MG63 (cell line): ENCODE results near the gene ZBTB17. TPM values are rescaled to one million over a fixed set of nuclear protein-coding genes. Genes with fewer than 3 reads are reported as not detected.
"Not testable (repeated sequence)": the region's sequence is repeated elsewhere in the genome, so short reads cannot be mapped to it uniquely, and the experiment has no call there.

ENCODE experiments used
- DNase-seq: peaks from one replicate; pipeline ENCODE4 v3.0.0-alpha.2; 2020
- H3K27me3 ChIP-seq: fragments of 250-450 bp; sonication (Bioruptor Pico); 2 replicates; pipeline ENCODE4 v1.5.1; 2020; ENCODE audit warnings: mild to moderate bottlenecking, moderate library complexity
- H3K36me3 ChIP-seq: fragments of 250-450 bp; sonication (Bioruptor Pico); 2 replicates; pipeline ENCODE4 v1.5.1; 2020; ENCODE audit warnings: mild to moderate bottlenecking, moderate library complexity
- H3K4me3 ChIP-seq: fragments of 250-450 bp; sonication (Bioruptor Pico); 2 replicates; pipeline ENCODE4 v1.5.1; 2020; ENCODE audit warnings: mild to moderate bottlenecking, moderate library complexity
- H3K9me3 ChIP-seq: fragments of 250-450 bp; sonication (Bioruptor Pico); 2 replicates; pipeline ENCODE4 v1.5.1; 2020; ENCODE audit warnings: mild to moderate bottlenecking, moderate library complexity
- total RNA-seq: library from RNA; depleted of rRNA; stranded (reverse); fragments of >200 nt; shearing (Covaris generic); gene quantifications from 2 replicates; pipeline ENCODE4 v1.2.3, GENCODE V29; 2014; ENCODE audit warnings: low replicate concordance

ZBTB17 gene
- total RNA-seq, 1 experiment from 2014 or later: 29.1 TPM

DNA sequence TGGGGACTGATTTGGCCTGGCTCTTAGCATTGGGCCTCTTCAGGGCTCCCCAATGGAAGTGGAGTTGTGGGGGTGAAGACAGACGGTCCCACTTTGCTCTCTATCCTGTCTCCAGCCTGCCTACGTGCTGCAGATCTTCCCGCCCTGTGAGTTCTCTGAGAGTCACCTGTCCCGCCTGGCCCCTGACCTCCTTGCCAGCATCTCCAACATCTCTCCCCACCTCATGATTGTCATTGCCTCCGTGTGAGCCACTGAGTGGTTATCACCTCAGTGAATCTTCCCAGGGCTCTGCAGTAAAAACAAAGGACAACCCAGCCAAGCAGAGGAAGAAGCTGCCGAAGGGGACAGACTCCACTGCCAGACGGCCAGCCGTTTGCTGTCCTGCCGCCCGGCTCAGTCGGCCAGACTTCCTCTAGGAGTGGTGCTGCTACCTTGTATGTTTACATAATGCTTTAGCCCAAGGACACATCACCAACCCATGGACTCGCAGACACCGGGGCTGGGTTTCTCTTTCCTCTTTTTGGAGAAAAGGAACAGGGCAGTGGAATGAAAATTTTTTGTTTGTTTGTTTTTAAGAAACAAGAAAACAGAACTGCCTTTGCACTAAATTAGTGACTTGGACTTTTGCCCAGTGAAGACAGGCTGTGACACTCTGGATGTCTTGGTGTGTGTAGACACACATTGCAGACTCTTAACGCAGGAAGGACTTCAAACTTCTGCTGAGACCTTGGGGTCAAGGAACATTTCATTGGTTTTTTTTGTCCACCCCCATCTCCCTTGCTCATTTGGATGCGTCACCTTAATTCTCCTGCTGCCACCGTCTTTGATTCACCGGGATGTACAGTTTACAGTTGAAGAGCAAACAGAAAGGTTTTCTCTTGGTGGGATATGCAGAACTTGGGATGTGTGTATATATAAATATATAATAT is 36.5 kb downstream of the ZBTB17 start:
- peaks cover 48% of the 10 kb centered on the region for H3K36me3 ChIP-seq
- H3K4me3 ChIP-seq: no peak overlapping the region
- DNase-seq: no peak
- no peaks in the 10 kb centered on the region for H3K27me3 ChIP-seq
- H3K9me3 ChIP-seq: no peaks in the 10 kb centered on the region

DNA sequence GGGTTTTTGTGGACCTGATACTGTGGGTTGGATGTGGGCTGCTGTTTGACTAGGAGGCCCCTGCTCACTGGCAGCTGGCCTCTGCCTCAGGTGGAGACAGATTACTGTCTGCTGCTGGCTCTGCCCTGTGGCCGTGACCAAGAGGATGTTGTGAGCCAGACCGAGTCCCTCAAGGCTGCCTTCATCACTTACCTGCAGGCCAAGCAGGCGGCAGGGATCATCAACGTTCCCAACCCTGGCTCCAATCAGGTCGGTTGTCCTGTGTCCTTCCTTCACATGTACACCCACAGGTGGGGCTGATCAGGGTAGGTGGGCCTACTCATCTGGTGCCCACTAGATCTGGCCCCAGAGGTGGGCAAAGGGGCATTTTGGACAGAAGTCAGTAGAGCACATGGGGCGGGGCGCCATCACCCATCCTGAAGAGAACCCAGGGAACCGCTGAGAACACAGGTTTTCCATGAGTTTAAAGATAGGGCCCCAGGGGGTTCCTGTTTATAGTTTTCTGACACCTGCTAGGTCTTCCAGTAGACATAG is 37.2 kb downstream of the ZBTB17 start:
- H3K27me3 ChIP-seq: no peaks in the 10 kb centered on the region
- H3K9me3 ChIP-seq: no peaks in the 10 kb centered on the region
- peaks cover 55% of the 10 kb centered on the region for H3K36me3 ChIP-seq
- H3K4me3 ChIP-seq: no peak overlapping the region
- no peak for DNase-seq

DNA sequence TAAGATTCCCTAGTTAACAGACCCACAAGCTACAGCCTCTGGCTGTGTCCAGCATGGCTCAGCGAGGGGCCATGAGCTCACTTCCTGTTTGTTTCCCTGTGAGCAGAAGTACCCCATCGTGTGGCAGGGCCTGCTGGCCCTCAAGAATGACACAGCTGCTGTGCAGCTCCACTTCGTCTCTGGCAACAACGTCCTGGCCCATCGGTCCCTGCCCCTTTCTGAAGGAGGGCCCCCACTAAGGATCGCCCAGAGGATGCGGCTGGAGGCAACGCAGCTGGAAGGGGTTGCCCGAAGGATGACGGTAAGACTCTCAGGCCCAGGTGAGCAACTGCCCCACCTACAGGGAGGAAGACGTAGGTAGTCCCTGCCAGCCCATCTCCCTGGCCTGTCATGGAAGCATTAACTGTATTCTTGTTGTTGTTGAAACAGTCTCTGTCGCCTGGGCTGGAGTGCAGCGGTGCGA is 38.2 kb downstream of the ZBTB17 start:
- H3K27me3 ChIP-seq: no peaks in the 10 kb centered on the region
- peaks cover 54% of the 10 kb centered on the region for H3K36me3 ChIP-seq
- H3K9me3 ChIP-seq: no peaks in the 10 kb centered on the region
- H3K4me3 ChIP-seq: no peak overlapping the region
- DNase-seq: peak; percentile 55

DNA sequence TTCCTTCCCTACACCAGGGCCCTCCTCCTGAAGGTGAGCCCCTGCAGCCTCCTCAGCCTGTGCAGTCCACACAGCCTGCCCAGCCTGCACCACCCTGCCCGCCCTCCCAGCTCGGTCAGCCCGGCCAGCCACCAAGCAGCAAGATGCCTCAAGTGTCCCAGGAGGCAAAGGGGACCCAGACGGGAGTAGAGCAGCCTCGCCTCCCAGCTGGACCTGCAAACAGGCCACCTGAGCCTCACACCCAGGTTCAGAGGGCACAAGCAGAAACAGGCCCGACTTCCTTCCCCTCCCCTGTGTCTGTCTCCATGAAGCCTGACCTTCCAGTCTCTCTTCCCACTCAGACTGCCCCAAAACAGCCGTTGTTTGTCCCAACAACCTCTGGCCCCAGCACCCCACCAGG is 38.8 kb downstream of the ZBTB17 start:
- no peak overlapping the region for H3K4me3 ChIP-seq
- DNase-seq: no peak
- peaks cover 49% of the 10 kb centered on the region for H3K36me3 ChIP-seq
- no peaks in the 10 kb centered on the region for H3K27me3 ChIP-seq
- H3K9me3 ChIP-seq: no peaks in the 10 kb centered on the region

DNA sequence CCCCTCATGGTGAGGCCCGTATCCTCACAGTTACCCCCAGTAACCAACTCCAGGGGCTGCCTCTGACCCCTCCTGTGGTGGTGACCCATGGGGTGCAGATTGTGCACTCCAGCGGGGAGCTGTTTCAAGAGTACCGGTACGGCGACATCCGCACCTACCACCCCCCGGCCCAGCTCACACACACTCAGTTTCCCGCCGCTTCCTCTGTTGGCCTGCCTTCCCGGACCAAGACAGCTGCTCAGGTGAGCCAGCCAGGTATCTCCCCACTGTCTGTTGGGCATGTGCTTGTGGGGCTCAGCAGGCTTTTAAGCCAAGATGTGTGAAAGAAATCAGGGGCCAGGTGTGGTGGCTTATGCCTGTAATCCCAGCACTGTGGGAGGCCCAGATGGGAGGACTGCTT is 39.9 kb downstream of the ZBTB17 start:
- Histone ChIP-seq H3K4me3 (no peak overlapping the region), H3K27me3 (no peaks in the 10 kb centered on the region), H3K9me3 (no peaks in the 10 kb centered on the region), H3K36me3 (peaks cover 45% of the 10 kb centered on the region)
- no peak for DNase-seq

DNA sequence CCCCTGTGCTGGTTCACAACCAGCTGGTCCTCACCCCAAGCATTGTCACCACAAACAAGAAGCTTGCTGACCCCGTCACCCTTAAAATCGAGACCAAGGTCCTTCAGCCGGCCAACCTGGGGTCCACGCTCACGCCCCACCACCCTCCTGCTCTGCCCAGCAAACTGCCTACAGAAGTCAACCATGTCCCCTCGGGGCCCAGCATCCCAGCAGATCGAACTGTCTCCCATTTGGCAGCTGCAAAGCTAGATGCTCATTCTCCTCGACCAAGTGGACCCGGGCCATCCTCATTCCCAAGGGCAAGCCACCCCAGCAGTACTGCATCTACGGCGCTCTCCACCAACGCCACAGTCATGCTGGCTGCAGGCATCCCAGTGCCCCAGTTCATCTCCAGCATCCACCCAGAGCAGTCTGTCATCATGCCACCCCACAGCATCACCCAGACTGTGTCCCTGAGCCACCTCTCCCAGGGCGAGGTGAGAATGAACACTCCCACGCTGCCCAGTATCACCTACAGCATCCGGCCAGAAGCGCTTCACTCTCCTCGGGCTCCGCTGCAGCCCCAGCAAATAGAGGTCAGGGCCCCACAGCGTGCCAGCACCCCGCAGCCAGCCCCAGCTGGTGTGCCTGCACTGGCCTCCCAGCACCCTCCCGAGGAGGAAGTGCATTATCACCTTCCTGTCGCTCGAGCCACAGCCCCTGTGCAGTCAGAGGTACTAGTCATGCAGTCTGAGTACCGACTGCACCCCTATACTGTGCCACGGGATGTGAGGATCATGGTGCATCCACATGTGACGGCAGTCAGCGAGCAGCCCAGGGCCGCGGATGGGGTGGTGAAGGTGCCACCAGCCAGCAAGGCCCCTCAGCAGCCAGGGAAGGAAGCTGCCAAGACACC is 40.6 kb downstream of the ZBTB17 start:
- DNase-seq: no peak
- no peaks in the 10 kb centered on the region for H3K9me3 ChIP-seq
- H3K36me3 ChIP-seq: peaks cover 45% of the 10 kb centered on the region
- H3K4me3 ChIP-seq: no peak overlapping the region
- no peaks in the 10 kb centered on the region for H3K27me3 ChIP-seq

DNA sequence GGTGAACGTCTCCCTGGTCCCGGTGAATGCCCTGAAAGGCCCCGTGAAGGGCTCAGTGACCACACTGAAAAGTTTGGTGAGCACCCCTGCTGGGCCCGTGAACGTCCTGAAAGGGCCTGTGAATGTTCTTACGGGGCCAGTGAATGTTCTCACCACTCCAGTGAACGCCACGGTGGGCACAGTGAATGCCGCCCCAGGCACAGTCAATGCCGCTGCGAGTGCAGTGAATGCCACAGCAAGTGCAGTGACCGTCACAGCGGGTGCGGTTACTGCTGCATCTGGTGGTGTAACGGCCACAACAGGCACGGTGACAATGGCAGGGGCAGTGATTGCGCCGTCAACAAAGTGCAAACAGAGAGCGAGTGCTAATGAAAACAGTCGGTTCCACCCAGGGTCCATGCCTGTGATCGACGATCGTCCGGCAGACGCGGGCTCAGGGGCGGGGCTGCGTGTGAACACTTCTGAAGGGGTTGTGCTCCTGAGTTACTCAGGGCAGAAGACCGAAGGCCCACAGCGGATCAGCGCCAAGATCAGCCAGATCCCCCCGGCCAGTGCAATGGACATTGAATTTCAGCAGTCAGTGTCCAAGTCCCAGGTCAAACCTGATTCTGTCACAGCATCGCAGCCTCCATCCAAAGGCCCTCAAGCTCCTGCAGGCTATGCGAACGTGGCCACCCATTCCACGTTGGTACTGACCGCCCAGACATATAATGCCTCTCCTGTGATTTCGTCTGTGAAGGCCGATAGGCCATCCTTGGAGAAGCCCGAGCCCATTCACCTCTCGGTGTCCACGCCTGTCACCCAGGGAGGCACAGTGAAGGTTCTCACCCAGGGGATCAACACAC is 41.5 kb downstream of the ZBTB17 start:
- peaks cover 50% of the 10 kb centered on the region for H3K36me3 ChIP-seq
- no peaks in the 10 kb centered on the region for H3K9me3 ChIP-seq
- H3K27me3 ChIP-seq: no peaks in the 10 kb centered on the region
- DNase-seq: no peak
- no peak overlapping the region for H3K4me3 ChIP-seq

DNA sequence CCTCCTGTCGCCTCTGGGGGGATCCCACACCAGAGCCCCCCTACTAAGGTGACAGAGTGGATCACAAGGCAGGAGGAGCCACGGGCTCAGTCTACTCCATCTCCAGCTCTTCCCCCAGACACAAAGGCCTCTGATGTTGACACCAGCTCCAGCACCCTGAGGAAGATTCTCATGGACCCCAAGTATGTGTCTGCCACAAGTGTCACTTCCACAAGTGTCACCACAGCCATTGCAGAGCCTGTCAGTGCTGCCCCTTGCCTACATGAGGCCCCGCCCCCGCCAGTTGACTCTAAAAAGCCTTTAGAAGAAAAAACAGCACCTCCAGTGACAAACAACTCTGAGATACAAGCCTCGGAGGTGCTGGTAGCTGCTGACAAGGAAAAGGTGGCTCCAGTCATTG is 42.2 kb downstream of the ZBTB17 start:
- Histone ChIP-seq H3K36me3 (peaks cover 52% of the 10 kb centered on the region), H3K27me3 (no peaks in the 10 kb centered on the region), H3K9me3 (no peaks in the 10 kb centered on the region), H3K4me3 (no peak overlapping the region)
- DNase-seq: no peak

DNA sequence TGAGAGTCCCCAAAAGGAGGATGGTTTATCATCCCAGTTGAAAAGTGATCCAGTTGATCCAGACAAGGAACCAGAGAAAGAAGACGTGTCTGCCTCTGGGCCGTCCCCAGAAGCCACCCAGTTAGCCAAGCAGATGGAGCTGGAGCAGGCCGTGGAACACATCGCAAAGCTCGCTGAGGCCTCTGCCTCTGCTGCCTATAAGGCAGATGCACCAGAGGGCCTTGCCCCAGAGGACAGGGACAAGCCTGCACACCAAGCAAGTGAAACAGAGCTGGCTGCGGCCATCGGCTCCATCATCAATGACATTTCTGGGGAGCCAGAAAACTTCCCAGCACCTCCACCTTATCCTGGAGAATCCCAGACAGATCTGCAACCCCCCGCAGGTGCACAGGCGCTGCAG is 43.3 kb downstream of the ZBTB17 start:
- no peak for DNase-seq
- Histone ChIP-seq H3K9me3 (no peaks in the 10 kb centered on the region), H3K27me3 (no peaks in the 10 kb centered on the region), H3K36me3 (peaks cover 56% of the 10 kb centered on the region), H3K4me3 (no peak overlapping the region)

DNA sequence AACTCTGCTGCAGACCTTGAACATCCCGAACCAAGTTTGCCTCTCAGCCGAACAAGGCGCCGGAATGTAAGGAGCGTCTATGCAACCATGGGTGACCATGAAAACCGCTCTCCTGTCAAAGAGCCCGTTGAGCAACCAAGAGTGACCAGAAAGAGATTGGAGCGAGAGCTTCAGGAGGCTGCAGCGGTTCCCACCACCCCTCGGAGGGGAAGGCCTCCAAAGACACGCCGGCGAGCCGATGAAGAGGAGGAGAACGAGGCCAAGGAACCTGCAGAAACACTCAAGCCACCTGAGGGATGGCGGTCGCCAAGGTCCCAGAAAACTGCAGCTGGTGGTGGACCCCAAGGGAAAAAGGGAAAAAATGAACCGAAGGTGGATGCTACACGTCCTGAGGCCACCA is 44.0 kb downstream of the ZBTB17 start:
- Histone ChIP-seq H3K27me3 (no peaks in the 10 kb centered on the region), H3K9me3 (no peaks in the 10 kb centered on the region), H3K4me3 (no peak overlapping the region), H3K36me3 (peaks cover 52% of the 10 kb centered on the region)
- no peak for DNase-seq

DNA sequence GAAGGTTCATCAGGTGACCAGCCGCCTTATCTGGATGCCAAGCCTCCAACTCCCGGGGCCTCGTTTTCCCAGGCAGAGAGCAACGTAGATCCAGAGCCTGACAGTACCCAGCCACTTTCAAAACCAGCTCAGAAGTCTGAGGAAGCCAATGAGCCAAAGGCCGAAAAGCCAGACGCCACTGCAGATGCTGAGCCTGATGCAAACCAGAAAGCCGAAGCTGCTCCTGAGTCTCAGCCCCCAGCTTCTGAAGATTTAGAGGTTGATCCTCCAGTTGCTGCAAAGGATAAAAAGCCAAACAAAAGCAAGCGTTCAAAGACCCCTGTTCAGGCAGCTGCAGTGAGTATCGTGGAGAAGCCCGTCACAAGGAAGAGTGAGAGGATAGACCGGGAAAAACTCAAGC is 44.5 kb downstream of the ZBTB17 start:
- no peak overlapping the region for H3K4me3 ChIP-seq
- DNase-seq: no peak
- H3K27me3 ChIP-seq: no peaks in the 10 kb centered on the region
- H3K9me3 ChIP-seq: no peaks in the 10 kb centered on the region
- H3K36me3 ChIP-seq: peaks cover 54% of the 10 kb centered on the region

DNA sequence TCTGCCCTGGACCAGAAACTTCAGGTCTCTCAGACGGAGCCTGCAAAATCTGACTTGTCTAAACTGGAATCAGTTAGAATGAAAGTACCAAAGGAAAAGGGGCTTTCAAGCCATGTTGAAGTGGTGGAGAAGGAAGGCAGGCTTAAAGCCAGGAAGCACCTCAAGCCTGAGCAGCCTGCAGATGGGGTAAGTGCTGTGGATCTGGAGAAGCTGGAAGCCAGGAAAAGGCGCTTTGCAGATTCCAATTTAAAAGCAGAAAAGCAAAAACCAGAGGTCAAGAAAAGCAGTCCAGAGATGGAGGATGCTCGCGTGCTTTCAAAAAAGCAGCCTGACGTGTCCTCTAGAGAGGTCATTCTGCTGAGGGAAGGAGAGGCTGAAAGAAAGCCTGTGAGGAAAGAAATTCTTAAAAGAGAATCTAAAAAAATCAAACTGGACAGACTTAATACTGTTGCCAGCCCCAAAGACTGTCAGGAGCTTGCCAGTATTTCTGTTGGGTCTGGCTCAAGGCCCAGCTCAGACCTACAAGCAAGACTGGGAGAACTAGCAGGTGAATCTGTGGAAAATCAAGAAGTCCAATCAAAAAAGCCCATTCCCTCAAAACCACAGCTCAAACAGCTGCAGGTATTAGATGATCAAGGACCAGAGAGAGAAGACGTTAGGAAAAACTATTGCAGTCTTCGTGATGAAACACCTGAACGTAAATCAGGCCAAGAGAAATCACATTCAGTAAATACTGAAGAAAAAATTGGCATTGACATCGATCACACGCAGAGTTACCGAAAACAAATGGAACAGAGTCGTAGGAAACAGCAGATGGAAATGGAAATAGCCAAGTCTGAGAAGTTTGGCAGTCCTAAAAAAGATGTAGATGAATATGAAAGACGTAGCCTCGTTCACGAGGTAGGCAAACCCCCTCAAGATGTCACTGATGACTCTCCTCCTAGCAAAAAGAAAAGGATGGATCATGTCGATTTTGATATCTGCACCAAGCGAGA is 46.6 kb downstream of the ZBTB17 start:
- H3K27me3 ChIP-seq: no peaks in the 10 kb centered on the region
- peaks cover 66% of the 10 kb centered on the region for H3K36me3 ChIP-seq
- H3K4me3 ChIP-seq: no peak overlapping the region
- DNase-seq: no peak
- no peaks in the 10 kb centered on the region for H3K9me3 ChIP-seq

DNA sequence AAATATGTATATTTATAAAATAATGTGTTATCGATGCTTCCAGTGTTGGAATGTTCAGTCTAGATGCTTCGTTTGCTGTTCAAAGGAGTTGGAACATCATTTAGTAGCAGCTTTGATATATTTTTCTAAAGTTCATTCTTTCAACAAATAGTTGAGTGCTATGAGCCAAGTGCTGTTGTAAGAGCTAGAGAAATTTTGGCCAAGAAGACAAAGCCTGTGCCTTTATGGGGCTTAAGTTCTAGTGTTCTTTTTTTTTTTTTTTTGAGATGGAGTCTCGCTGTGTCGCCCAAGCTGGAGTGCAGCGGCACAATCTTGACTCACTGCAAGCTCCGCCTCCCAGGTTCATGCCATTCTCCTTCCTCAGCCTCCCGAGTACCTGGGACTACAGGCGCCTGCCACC is 49.5 kb downstream of the ZBTB17 start:
- not testable (repeated sequence) for H3K27me3 ChIP-seq, H3K4me3 ChIP-seq, DNase-seq, H3K9me3 ChIP-seq
- H3K36me3 ChIP-seq: peaks cover 77% of the 10 kb centered on the region

DNA sequence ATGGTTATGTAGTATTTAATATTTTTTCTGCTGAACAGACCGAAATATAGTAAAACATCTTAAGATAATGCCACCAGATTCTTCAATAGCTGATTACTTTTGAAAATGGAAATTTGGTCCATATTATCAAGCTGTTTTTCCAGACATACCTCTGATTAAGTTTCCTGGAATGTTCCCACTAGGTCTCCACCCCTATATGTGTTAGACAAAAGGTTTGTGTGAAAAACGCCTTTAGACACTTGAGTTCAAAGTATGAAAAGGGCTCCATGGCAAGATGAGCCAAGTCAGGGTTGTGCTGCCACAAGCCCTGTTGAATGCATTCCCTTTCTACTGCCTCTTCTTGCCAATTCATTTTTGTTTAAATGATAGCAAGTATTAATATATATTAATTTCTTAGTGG is 52.7 kb downstream of the ZBTB17 start:
- Histone ChIP-seq H3K36me3 (peaks cover 82% of the 10 kb centered on the region), H3K9me3 (no peaks in the 10 kb centered on the region), H3K4me3 (no peak overlapping the region), H3K27me3 (no peaks in the 10 kb centered on the region)
- DNase-seq: no peak

DNA sequence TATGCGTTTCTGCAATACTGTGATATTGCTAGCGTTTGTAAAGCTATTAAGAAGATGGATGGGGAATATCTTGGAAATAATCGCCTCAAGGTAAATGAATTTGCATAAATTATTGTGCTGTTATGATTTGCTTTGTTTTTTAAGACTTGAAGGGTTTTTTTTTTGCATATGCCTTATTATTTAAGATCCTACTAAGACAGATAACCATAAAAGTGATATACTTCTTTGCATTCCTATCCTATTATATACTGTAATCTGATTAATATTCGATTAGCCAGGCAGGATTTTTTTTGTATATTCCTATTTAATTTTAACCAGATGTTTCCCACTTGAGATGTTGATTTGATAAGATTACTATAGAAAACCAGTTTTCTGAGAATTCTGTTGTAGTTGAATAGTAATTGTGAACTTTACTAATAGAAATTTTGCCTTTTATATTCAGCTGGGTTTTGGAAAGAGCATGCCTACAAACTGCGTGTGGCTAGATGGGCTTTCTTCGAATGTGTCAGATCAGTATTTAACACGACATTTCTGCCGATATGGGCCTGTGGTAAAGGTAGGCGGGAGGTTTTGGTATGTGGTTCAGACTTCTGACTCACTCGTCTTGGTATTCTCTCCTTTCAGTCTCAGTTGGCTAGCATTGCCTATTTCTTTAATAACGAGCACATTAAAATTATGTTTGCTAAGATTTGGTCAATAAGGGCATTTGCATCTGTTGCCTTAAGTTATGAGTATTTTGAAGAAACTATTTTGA is 56.8 kb downstream of the ZBTB17 start:
- no peak overlapping the region for H3K4me3 ChIP-seq
- DNase-seq: no peak
- no peaks in the 10 kb centered on the region for H3K27me3 ChIP-seq
- H3K9me3 ChIP-seq: no peaks in the 10 kb centered on the region
- peaks cover 84% of the 10 kb centered on the region for H3K36me3 ChIP-seq
